HG03196 (cell line): ENCODE results near the gene BCAR1.
"Not testable (repeated sequence)": the region's sequence is repeated elsewhere in the genome, so short reads cannot be mapped to it uniquely, and the experiment has no call there.

Experiments used
- ATAC-seq: cut with Tn5 transposase; IDR thresholded peaks from one replicate; pipeline ENCODE4 v1.9.1; 2021; ENCODE audit not compliant: unreplicated experiment

The BCAR1 gene

DNA sequence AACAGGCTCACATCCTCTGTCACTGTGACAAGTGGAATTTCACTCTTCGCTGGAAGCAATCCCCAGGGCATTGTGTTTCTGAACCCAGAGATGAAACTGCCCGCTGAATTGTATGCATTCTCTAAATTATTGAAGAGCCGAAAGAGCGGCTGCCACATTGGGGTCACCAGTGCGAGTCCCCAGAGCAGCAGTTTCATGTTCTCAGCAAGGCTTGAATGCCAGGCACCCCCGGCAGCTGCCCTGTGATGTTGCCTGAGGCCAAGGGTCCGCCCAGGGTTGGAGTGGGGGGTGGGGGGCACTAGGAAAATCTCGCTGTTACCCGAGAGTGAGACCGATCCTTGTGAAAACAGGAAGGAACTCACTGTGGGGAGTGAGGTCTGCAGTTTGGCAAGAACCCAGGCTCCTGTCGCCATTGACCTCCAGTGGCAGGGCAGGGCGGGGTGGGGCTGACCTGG is 20.7 kb upstream of the BCAR1 start:
- no peak for ATAC-seq

- ATAC-seq = no peak
Measured at GRCh38 chr16:75271441-75272096, 20.1 kb upstream of the BCAR1 start.

GRCh38 chr16:75269358-75269757 is 17.9 kb upstream of the BCAR1 start:
- ATAC-seq = not testable (repeated sequence)

- no peak for ATAC-seq
Measured at GRCh38 chr16:75267631-75268264, 16.3 kb upstream of the BCAR1 start.

DNA sequence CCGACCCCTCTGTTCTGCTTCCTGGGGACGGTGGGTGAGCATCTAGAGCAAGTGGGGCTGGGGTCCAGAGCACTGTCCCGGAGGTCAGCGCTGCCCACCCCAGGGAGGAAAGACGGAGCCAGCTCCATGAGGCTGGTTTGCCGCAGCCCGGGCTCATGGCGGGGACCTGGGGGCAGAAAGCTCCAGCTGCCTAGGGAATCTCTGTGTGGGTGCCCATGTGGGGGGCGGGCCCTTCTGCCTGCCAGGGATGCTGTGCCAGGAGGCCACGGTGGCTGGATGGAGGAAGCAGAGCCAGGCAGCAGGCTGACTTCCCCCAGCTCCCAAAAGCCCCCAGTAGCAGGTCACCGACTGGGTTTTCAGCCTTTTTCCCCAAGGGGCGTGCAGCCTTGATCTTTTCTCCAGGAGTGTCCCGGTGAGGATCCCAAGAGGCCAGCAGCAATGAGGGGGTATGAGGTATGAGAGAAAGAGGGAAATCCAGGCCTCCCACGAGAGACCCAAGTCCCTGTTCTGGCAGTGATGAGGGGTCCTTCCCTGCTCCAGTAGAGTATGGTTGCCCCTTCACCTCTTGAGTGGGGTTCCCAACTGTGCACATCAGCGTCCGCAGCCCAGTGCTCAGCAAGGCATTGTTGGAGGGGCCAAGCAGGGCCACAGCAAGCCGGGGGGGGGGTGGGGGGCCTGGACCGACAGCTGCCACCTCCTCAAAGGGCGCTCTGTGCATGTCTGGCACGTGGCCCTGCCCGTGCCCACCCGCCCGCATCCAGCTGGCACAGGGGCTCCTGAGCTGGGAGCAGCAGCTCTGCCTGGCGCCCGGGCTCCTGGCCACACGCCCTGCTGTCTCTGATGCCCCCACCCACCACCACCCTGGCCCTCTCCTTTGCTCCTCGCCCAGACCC is 15.6 kb upstream of the BCAR1 start:
- no peak for ATAC-seq

- ATAC-seq = peak; percentile 70
Measured at GRCh38 chr16:75265911-75266701, 14.7 kb upstream of the BCAR1 start.

- ATAC-seq = peak; percentile 12
Measured at GRCh38 chr16:75264999-75265910, 13.8 kb upstream of the BCAR1 start.

GRCh38 chr16:75264457-75264998 is 13.1 kb upstream of the BCAR1 start:
- ATAC-seq = no peak

- ATAC-seq = no peak
Measured at GRCh38 chr16:75263963-75264445, 12.6 kb upstream of the BCAR1 start.

- no peak for ATAC-seq
Measured at GRCh38 chr16:75263291-75263962, 12.0 kb upstream of the BCAR1 start.

GRCh38 chr16:75262800-75263127 is 11.3 kb upstream of the BCAR1 start:
- no peak for ATAC-seq

GRCh38 chr16:75262104-75262799 is 10.8 kb upstream of the BCAR1 start:
- ATAC-seq = no peak

GRCh38 chr16:75261590-75262078 is 10.2 kb upstream of the BCAR1 start:
- ATAC-seq = no peak

DNA sequence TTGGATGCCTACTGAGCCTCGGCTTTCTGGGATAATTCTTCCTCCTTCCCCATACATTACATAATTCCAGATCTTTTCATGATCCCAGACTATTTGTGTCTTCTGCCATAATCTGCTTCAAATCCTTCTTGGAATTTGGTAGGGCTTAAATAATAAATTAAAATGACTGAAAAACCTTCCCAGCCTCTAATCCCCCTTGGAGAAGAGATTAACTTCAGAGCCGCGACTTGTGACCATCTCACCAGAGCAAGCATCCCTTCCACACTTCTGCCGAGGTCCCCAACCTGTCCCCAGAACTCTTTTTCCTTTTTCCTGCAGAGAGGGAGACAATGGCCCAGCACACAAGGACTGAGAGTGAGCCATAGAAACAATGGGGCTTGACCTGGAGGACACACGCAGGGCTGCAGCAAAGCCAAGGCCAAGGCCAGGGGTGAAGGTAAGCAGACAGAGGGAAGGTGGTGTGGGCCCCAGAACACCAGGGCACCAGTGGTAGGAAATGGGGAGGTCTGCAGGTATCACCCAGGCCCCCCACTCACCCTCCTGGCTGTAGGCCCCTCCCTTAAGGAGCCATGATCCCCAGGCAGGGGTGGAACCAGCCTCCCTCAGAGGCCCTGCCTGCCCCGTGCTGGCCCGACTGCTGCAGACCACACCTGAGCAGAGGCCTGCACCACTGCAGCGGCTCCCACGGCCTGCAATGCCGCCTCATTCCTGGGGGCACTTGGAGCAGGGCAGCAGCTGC is 9.6 kb upstream of the BCAR1 start:
- no peak for ATAC-seq

GRCh38 chr16:75258807-75259141 is 7.3 kb upstream of the BCAR1 start:
- no peak for ATAC-seq

DNA sequence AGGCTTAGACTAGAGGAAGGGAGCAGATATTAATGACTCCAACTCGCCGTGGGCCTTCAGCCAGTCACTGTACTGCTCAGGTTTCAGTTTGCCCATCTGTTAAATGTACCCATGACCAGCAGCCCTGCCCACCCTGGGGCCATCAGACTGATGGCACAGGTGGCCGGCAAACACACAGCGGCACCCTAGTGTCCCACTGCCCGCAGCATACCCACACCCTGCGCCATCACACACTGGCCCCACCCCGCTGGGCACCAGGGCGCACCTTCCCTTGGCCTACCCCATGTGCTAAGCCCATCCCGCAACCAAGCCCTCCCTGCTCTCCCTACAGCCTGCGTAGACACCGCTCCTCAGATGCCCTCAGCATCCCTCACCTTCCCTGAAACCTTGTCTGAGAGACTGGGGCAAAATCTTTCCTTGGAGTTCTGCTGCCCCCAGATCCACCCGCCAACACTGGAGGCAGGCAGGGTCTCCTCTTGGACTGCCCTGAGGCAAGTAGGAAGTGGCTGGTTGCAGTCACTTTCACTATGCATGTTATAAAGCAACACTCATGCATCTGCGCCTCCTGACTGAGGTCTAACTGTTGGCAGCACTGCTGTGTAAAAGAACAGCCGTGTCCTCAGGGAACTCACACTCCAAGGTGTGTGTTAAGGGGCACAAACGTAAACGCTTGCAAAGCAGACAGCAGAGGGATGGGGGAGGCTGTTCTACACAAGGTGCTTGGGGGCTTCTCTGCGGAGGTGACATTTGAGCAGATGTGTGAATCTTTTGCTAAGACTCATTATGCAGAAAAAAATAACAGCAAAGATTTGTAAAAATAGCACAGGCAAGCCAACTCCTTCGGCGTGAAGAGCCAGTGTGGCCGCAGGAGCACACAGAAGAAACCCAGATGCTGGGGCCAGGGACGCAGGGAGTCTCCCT is 6.7 kb upstream of the BCAR1 start:
- ATAC-seq = no peak
